WTC11 (cell line): ENCODE data around the gene ABHD16B. TPM values are rescaled to one million over a fixed set of nuclear protein-coding genes. Genes with fewer than 3 reads are reported as not detected.

Experiments
- ATAC-seq: fragments of 200-7000 bp; cut with Tn5 transposase; 2 replicates; pipeline ENCODE4 v1.10.0; 2021; ENCODE audit warnings: mild to moderate bottlenecking, moderate library complexity
- CTCF ChIA-PET: fragments of 300-600 bp; sonication (Branson Sonifier 250); formaldehyde crosslinking; loops from one replicate; lab custom pipeline; 2021; ENCODE audit warnings: antibody characterized with exemption; lab: Charles Lee
- POLR2A ChIA-PET: fragments of 350-600 bp; sonication (Branson Sonifier 250); formaldehyde crosslinking; loops from one replicate; lab custom pipeline; 2021; ENCODE audit warnings: antibody characterized with exemption; lab: Charles Lee
- DNase-seq: peaks from one replicate; pipeline ENCODE4 v3.0.0; 2021; ENCODE audit warnings: low spot score
- H3K27ac Mint-ChIP-seq: 2 replicates; pipeline ENCODE4 v1.8.0; 2021; ENCODE audit warnings: mixed read lengths
- H3K27me3 Mint-ChIP-seq: 2 replicates; pipeline ENCODE4 v1.8.0; 2021; ENCODE audit warnings: low read depth, mild to moderate bottlenecking, moderate library complexity, mixed read lengths
- H3K36me3 Mint-ChIP-seq: 2 replicates; pipeline ENCODE4 v1.8.0; 2021; ENCODE audit warnings: mixed read lengths
- H3K4me1 Mint-ChIP-seq: 2 replicates; pipeline ENCODE4 v1.8.0; 2022; ENCODE audit warnings: mixed read lengths
- H3K4me3 Mint-ChIP-seq: 2 replicates; pipeline ENCODE4 v1.8.0; 2021; ENCODE audit warnings: mild to moderate bottlenecking, moderate library complexity, mixed read lengths
- H3K9me3 Mint-ChIP-seq: 2 replicates; pipeline ENCODE4 v1.8.0; 2021; ENCODE audit warnings: mixed read lengths
- EMX1 ChIP-seq: fragments of 250-450 bp; sonication (Bioruptor Pico); IDR thresholded peaks from 2 replicates; pipeline ENCODE4 v1.8.0; 2021; ENCODE audit warnings: mild to moderate bottlenecking
- ESRRA ChIP-seq: sonication (generic); formaldehyde crosslinking; IDR thresholded peaks from 2 replicates; pipeline ENCODE4 v1.8.1; 2022; ENCODE audit warnings: mild to moderate bottlenecking, missing genetic modification reagents, borderline replicate concordance
- FOXJ3 ChIP-seq: sonication (generic); formaldehyde crosslinking; IDR thresholded peaks from 2 replicates; pipeline ENCODE4 v1.9.0; 2021; ENCODE audit warnings: missing genetic modification reagents, mild to moderate bottlenecking, borderline replicate concordance
- GABPB1 ChIP-seq: sonication (generic); formaldehyde crosslinking; IDR thresholded peaks from 2 replicates; pipeline ENCODE4 v1.8.1; 2023; ENCODE audit warnings: mild to moderate bottlenecking, missing genetic modification reagents
- HMGA2 ChIP-seq: fragments of 250-450 bp; sonication (Bioruptor Pico); IDR thresholded peaks from 2 replicates; pipeline ENCODE4 v1.4.0; 2021; ENCODE audit warnings: mild to moderate bottlenecking, moderate library complexity
- IRF2 ChIP-seq: sonication (generic); formaldehyde crosslinking; IDR thresholded peaks from 2 replicates; pipeline ENCODE4 v1.8.0; 2022; ENCODE audit warnings: low read depth, missing genetic modification reagents, borderline replicate concordance
- MYBL2 ChIP-seq: sonication (generic); formaldehyde crosslinking; IDR thresholded peaks from 2 replicates; pipeline ENCODE4 v1.8.1; 2023; ENCODE audit warnings: mild to moderate bottlenecking, moderate library complexity, missing genetic modification reagents
- NFATC4 ChIP-seq: fragments of 250-450 bp; sonication (Bioruptor Pico); IDR thresholded peaks from 2 replicates; pipeline ENCODE4 v1.9.0; 2021; ENCODE audit warnings: mild to moderate bottlenecking
- NFYB ChIP-seq: sonication (generic); formaldehyde crosslinking; conservative IDR thresholded peaks from 2 replicates; pipeline ENCODE4 v1.8.0; 2022; ENCODE audit warnings: low read depth, missing genetic modification reagents
- SOX15 ChIP-seq: fragments of 250-450 bp; sonication (Bioruptor Pico); IDR thresholded peaks from 2 replicates; pipeline ENCODE4 v1.9.0; 2021; ENCODE audit warnings: mild to moderate bottlenecking
- ZNF121 ChIP-seq: sonication (generic); formaldehyde crosslinking; IDR thresholded peaks from 2 replicates; pipeline ENCODE4 v1.8.0; 2023; ENCODE audit warnings: missing genetic modification reagents
- ZNF232 ChIP-seq: sonication (generic); formaldehyde crosslinking; IDR thresholded peaks from 2 replicates; pipeline ENCODE4 v1.8.0; 2022; ENCODE audit warnings: mild to moderate bottlenecking, missing genetic modification reagents
- total RNA-seq: library from RNA; stranded (reverse); gene quantifications from 3 replicates; pipeline ENCODE4 v1.2.3, GENCODE V29; 2021
- TF ChIP-seq, protein P1 (sequence below): sonication (generic); formaldehyde crosslinking; IDR thresholded peaks from 2 replicates; pipeline ENCODE4 v1.8.1; 2023; ENCODE audit warnings: mild to moderate bottlenecking, missing genetic modification reagents, moderate library complexity
- TF ChIP-seq, protein P2 (sequence below): sonication (generic); formaldehyde crosslinking; IDR thresholded peaks from 2 replicates; pipeline ENCODE4 v1.8.0; 2022; ENCODE audit warnings: mild to moderate bottlenecking, missing genetic modification reagents
- TF ChIP-seq, protein P3 (sequence below): fragments of 250-450 bp; sonication (Bioruptor Pico); IDR thresholded peaks from 2 replicates; pipeline ENCODE4 v1.9.0; 2021; ENCODE audit warnings: moderate library complexity, mild to moderate bottlenecking, inconsistent platforms, borderline replicate concordance
- TF ChIP-seq, protein P4 (sequence below): sonication (generic); formaldehyde crosslinking; IDR thresholded peaks from 2 replicates; pipeline ENCODE4 v1.8.1; 2023; ENCODE audit warnings: mild to moderate bottlenecking, moderate library complexity, missing genetic modification reagents
- TF ChIP-seq, protein P5 (sequence below): sonication (generic); formaldehyde crosslinking; IDR thresholded peaks from 2 replicates; pipeline ENCODE4 v1.8.0; 2022; ENCODE audit warnings: mild to moderate bottlenecking, missing genetic modification reagents
- TF ChIP-seq, protein P6 (sequence below): sonication (generic); formaldehyde crosslinking; IDR thresholded peaks from 2 replicates; pipeline ENCODE4 v1.8.0; 2023; ENCODE audit warnings: mild to moderate bottlenecking, missing genetic modification reagents

Gene ABHD16B
- total RNA-seq, 1 experiment from 2014 or later, result 0.11 TPM

DNA sequence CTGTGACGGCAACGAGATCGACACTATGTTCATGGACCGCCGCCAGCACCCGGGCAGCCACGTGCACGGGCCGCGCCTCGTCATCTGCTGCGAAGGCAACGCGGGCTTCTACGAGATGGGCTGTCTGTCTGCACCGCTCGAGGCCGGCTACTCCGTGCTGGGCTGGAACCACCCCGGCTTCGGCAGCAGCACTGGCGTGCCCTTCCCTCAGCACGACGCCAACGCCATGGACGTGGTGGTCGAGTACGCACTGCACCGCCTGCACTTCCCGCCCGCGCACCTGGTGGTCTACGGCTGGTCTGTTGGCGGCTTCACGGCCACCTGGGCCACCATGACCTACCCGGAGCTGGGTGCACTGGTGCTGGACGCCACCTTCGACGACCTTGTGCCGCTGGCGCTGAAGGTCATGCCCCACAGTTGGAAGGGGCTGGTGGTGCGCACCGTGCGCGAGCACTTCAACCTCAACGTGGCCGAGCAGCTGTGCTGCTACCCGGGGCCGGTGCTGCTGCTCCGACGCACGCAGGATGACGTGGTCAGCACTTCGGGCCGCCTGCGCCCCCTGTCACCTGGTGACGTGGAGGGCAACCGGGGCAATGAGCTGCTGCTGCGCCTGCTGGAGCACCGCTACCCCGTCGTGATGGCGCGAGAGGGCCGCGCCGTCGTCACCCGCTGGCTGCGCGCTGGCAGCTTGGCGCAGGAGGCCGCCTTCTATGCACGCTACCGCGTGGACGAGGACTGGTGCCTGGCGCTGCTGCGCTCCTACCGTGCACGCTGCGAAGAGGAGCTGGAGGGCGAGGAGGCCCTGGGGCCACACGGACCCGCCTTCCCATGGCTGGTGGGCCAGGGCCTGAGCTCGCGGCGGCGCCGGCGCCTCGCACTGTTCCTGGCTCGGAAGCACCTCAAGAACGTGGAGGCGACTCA, 943 bp downstream of the ABHD16B start (continued):
- TF ChIP-seq NFYB (CRISPR knock-in tag) (no peak), SOX15 (CRISPR knock-in tag) (no peak), FOXJ3 (no peak), ZNF232 (CRISPR knock-in tag) (no peak)
- TF ChIP-seq, protein P1, sequence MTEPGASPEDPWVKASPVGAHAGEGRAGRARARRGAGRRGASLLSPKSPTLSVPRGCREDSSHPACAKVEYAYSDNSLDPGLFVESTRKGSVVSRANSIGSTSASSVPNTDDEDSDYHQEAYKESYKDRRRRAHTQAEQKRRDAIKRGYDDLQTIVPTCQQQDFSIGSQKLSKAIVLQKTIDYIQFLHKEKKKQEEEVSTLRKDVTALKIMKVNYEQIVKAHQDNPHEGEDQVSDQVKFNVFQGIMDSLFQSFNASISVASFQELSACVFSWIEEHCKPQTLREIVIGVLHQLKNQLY (CRISPR knock-in tag), result no peak
- TF ChIP-seq, protein P2, sequence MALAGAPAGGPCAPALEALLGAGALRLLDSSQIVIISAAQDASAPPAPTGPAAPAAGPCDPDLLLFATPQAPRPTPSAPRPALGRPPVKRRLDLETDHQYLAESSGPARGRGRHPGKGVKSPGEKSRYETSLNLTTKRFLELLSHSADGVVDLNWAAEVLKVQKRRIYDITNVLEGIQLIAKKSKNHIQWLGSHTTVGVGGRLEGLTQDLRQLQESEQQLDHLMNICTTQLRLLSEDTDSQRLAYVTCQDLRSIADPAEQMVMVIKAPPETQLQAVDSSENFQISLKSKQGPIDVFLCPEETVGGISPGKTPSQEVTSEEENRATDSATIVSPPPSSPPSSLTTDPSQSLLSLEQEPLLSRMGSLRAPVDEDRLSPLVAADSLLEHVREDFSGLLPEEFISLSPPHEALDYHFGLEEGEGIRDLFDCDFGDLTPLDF, result no peak
- TF ChIP-seq, all 79 proteins: peak for 0

DNA sequence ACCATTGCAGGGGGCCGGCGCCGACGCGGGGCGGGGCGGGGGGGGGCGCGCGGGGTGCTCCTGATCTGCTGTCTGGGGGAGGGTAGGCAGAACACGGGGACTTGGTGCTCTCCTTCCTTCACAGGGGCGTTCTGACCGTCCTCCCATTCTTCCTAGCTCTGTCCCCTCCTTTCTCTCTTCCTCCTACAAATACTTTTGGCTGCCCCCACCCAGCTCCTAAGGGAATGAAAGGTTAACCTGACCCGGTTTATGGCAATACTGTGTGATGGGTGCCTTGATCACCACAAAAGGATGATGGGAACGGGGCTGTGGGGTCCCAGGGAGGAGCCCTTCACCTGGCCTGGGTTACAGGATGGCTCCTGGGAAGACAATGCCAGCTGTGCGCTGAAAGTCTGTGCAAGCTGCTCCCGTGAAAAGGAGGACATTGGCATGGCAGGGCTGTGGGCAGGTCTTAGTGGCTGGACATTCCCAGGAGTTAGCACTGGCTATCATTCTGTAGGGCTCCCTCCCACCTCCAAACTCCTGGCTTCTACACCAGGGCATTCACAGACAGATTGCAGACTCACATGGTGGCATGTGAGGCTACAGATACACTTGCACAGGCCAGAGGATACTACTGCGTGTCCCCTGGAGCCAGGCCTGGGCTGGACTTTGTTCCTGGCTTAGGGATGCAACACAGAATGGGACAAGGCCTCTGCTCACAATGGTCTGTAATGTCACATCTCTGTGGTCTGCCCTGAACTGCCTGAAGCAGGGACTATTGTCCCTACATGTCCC, 1.9 kb downstream of the ABHD16B start:
- ChIA-PET POLR2A (interaction anchor here (1.0 to 3.3 kb wide), 2 partner anchors 16 to 32 kb away, joined by 3 to 22 read pairs; partner anchors contain the start of gene ZBTB46), CTCF (interaction anchor here (2.2 to 5.6 kb wide), 3 partner anchors 76 to 124 kb away, joined by 6 to 68 read pairs (median 16); partner anchors contain the start of gene SLC2A4RG)
- no peaks in the 10 kb centered on the region for H3K27me3 Mint-ChIP-seq
- H3K36me3 Mint-ChIP-seq, result peaks cover 7% of the 10 kb centered on the region
- no peaks in the 10 kb centered on the region for H3K9me3 Mint-ChIP-seq
- DNase-seq, result no peak
- H3K4me1 Mint-ChIP-seq, result peaks cover 41% of the 10 kb centered on the region
- H3K27ac Mint-ChIP-seq, result peak overlapping the region; percentile 79
- no peak for TF ChIP-seq NFATC4 (CRISPR knock-in tag)
- TF ChIP-seq, protein P1 (CRISPR knock-in tag), result no peak
- TF ChIP-seq ESRRA (CRISPR knock-in tag), result no peak
- TF ChIP-seq HMGA2, result no peak
- TF ChIP-seq GABPB1 (CRISPR knock-in tag), result 0 out of 2 replicates have a peak, but pooled peaks have one; percentile 26
- no peak for TF ChIP-seq IRF2
- TF ChIP-seq, protein P3, sequence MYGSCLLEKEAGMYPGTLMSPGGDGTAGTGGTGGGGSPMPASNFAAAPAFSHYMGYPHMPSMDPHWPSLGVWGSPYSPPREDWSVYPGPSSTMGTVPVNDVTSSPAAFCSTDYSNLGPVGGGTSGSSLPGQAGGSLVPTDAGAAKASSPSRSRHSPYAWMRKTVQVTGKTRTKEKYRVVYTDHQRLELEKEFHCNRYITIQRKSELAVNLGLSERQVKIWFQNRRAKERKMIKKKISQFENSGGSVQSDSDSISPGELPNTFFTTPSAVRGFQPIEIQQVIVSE (CRISPR knock-in tag), result no peak
- TF ChIP-seq MYBL2, result no peak
- ATAC-seq, result no peak
- peak overlapping the region; percentile 94 for H3K4me3 Mint-ChIP-seq

DNA sequence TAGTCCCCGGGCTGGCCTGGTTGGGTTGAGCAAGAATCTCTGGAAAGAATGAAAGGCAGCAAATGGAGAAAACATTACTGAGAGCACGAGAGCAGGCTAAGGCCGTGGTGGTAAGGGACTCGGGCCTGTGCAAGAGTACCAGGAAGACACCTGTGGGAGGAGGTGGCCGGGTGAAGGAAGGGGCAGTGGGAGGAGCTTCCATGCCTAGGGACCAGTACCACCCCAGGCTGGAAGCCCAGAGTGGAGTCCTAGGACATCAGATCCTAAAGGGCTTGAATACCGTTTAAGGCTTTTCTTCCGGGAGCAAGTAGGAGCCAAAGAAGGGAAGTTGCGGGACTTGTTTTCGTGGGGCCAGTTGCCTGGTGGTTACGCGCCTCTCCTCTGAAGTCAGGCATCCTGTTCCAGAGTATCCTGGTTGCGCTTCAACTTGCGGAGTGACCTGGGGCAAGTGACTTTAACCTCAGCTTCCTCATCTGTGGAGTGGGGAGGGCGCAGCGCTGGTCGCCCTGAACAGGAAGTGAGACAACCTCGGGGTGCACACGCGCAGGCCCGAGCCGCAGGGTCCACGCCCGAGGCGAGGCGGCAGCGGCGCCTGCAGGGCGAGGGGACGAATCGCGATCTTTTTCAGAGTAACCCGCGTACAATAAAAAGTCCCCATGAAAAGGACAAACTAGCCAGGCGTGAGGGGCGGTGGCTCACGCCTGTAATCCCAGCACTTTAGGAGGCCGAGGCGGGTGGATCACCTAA, 2.7 kb downstream of the ABHD16B start:
- H3K4me1 Mint-ChIP-seq, result peaks cover 34% of the 10 kb centered on the region
- CTCF ChIA-PET, result interaction anchor here (0.6 to 5.6 kb wide), 8 partner anchors 9 to 336 kb away, joined by 3 to 68 read pairs (median 8); partner anchors contain the start of genes ARFRP1, SLC2A4RG and ZGPAT
- POLR2A ChIA-PET, result interaction anchor here (0.5 to 3.3 kb wide), 7 partner anchors 9 to 123 kb away, joined by 3 to 22 read pairs (median 8); partner anchors contain the start of genes DNAJC5 and ZBTB46
- H3K27me3 Mint-ChIP-seq, result no peaks in the 10 kb centered on the region
- H3K9me3 Mint-ChIP-seq, result no peaks in the 10 kb centered on the region
- DNase-seq (peak; percentile 65), ATAC-seq (peak; percentile 13)
- TF ChIP-seq, protein P4, sequence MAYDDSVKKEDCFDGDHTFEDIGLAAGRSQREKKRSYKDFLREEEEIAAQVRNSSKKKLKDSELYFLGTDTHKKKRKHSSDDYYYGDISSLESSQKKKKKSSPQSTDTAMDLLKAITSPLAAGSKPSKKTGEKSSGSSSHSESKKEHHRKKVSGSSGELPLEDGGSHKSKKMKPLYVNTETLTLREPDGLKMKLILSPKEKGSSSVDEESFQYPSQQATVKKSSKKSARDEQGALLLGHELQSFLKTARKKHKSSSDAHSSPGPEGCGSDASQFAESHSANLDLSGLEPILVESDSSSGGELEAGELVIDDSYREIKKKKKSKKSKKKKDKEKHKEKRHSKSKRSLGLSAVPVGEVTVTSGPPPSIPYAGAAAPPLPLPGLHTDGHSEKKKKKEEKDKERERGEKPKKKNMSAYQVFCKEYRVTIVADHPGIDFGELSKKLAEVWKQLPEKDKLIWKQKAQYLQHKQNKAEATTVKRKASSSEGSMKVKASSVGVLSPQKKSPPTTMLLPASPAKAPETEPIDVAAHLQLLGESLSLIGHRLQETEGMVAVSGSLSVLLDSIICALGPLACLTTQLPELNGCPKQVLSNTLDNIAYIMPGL (CRISPR knock-in tag), result 0 out of 2 replicates have a peak, but pooled peaks have one; percentile 8
- peak; percentile 87 for TF ChIP-seq ZNF121 (CRISPR knock-in tag)
- peak; percentile 72; the same call in 1 of the 2 replicates for TF ChIP-seq EMX1 (CRISPR knock-in tag)
- TF ChIP-seq, protein P5, sequence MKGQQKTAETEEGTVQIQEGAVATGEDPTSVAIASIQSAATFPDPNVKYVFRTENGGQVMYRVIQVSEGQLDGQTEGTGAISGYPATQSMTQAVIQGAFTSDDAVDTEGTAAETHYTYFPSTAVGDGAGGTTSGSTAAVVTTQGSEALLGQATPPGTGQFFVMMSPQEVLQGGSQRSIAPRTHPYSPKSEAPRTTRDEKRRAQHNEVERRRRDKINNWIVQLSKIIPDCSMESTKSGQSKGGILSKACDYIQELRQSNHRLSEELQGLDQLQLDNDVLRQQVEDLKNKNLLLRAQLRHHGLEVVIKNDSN (CRISPR knock-in tag), result 0 out of 2 replicates have a peak, but pooled peaks have one; percentile 30
- TF ChIP-seq GABPB1 (CRISPR knock-in tag), result peak; percentile 77
- TF ChIP-seq, protein P6, sequence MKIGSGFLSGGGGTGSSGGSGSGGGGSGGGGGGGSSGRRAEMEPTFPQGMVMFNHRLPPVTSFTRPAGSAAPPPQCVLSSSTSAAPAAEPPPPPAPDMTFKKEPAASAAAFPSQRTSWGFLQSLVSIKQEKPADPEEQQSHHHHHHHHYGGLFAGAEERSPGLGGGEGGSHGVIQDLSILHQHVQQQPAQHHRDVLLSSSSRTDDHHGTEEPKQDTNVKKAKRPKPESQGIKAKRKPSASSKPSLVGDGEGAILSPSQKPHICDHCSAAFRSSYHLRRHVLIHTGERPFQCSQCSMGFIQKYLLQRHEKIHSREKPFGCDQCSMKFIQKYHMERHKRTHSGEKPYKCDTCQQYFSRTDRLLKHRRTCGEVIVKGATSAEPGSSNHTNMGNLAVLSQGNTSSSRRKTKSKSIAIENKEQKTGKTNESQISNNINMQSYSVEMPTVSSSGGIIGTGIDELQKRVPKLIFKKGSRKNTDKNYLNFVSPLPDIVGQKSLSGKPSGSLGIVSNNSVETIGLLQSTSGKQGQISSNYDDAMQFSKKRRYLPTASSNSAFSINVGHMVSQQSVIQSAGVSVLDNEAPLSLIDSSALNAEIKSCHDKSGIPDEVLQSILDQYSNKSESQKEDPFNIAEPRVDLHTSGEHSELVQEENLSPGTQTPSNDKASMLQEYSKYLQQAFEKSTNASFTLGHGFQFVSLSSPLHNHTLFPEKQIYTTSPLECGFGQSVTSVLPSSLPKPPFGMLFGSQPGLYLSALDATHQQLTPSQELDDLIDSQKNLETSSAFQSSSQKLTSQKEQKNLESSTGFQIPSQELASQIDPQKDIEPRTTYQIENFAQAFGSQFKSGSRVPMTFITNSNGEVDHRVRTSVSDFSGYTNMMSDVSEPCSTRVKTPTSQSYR (CRISPR knock-in tag), result no peak
- TF ChIP-seq, protein P1 (CRISPR knock-in tag), result no peak
- H3K4me3 Mint-ChIP-seq, result peak overlapping the region; percentile 94
- H3K36me3 Mint-ChIP-seq, result peaks cover 13% of the 10 kb centered on the region
- peak overlapping the region; percentile 79 for H3K27ac Mint-ChIP-seq
